Measurements from ENCODE around the gene CD302.
A peak's percentile ranks its signal among the peaks of the same experiment; 100 is the strongest.
"Not testable (repeated sequence)": the region's sequence is repeated elsewhere in the genome, so short reads cannot be mapped to it uniquely, and the experiment has no call there.

Gene CD302

GRCh38 chr2:159753797-159754196 is 44.2 kb downstream of the CD302 start:
- no peak for DNase-seq (ENCODE audit: low spot score)
- Histone ChIP-seq H3K4me3 (no peak overlapping the region), H3K27ac (peak overlapping the region in 1 of 2 donors; percentile 3)

GRCh38 chr2:159750873-159751272 is 47.1 kb downstream of the CD302 start:
- DNase-seq (ENCODE audit: low spot score): no peak
- H3K4me3 ChIP-seq: no peak overlapping the region
- TF ChIP-seq, protein P1, sequence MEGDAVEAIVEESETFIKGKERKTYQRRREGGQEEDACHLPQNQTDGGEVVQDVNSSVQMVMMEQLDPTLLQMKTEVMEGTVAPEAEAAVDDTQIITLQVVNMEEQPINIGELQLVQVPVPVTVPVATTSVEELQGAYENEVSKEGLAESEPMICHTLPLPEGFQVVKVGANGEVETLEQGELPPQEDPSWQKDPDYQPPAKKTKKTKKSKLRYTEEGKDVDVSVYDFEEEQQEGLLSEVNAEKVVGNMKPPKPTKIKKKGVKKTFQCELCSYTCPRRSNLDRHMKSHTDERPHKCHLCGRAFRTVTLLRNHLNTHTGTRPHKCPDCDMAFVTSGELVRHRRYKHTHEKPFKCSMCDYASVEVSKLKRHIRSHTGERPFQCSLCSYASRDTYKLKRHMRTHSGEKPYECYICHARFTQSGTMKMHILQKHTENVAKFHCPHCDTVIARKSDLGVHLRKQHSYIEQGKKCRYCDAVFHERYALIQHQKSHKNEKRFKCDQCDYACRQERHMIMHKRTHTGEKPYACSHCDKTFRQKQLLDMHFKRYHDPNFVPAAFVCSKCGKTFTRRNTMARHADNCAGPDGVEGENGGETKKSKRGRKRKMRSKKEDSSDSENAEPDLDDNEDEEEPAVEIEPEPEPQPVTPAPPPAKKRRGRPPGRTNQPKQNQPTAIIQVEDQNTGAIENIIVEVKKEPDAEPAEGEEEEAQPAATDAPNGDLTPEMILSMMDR (IDR thresholded peaks at IDR 0.05): no peak
- no peak overlapping the region for H3K27ac ChIP-seq

More at GRCh38 chr2:159753797-159754196, 44.2 kb downstream of the CD302 start:
- TF ChIP-seq, protein P1 (IDR thresholded peaks at IDR 0.05): no peak

DNA sequence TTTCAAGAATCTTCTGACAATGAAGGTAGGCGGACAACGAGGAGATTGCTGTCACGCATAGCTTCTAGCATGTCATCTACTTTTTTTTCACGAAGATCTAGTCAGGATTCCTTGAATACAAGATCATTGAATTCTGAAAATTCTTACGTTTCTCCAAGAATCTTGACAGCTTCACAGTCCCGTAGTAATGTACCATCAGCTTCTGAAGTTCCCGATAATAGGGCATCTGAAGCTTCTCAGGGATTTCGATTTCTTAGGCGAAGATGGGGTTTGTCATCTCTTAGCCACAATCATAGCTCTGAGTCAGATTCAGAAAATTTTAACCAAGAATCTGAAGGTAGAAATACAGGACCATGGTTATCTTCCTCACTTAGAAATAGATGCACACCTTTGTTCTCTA is 49.9 kb downstream of the CD302 start:
- H3K27ac ChIP-seq: no peak overlapping the region
- no peak for DNase-seq (ENCODE audit: low spot score)
- no peak overlapping the region for H3K4me3 ChIP-seq
- TF ChIP-seq, protein P1 (IDR thresholded peaks at IDR 0.05): no peak

GRCh38 chr2:159745237-159745636 is 52.8 kb downstream of the CD302 start:
- not testable (repeated sequence) for H3K4me3 ChIP-seq; DNase-seq (ENCODE audit: low spot score)
- H3K27ac ChIP-seq: peak overlapping the region in 1 of 2 donors; percentile 68

- TF ChIP-seq, protein P1 (IDR thresholded peaks at IDR 0.05): no peak
- no peak for DNase-seq (ENCODE audit: low spot score)
- H3K4me3 ChIP-seq: peak overlapping the region; percentile 4
Measured at GRCh38 chr2:159744363-159744762, 53.6 kb downstream of the CD302 start.

GRCh38 chr2:159742846-159743245 is 55.2 kb downstream of the CD302 start:
- H3K27ac ChIP-seq: no peak overlapping the region
- TF ChIP-seq, protein P1 (IDR thresholded peaks at IDR 0.05): no peak
- DNase-seq (ENCODE audit: low spot score): no peak
- H3K4me3 ChIP-seq: no peak overlapping the region

More at GRCh38 chr2:159744363-159744762, 53.6 kb downstream of the CD302 start:
- peak overlapping the region in 1 of 2 donors; percentile 68 for H3K27ac ChIP-seq

- no peak overlapping the region for H3K27ac ChIP-seq
- TF ChIP-seq, protein P1 (IDR thresholded peaks at IDR 0.05): no peak
- H3K4me3 ChIP-seq: no peak overlapping the region
- DNase-seq (ENCODE audit: low spot score): no peak
Measured at GRCh38 chr2:159738509-159739390, 59.3 kb downstream of the CD302 start.
